Endothelial cell (in vitro differentiated cells): ENCODE results near the gene MRPS31. TPM values are rescaled to one million over a fixed set of nuclear protein-coding genes. Genes with fewer than 3 reads are reported as not detected.
A peak's percentile ranks its signal among the peaks of the same experiment; 100 is the strongest.

ENCODE experiments used
- DNase-seq: peaks from one replicate; pipeline ENCODE4 v3.0.0; 2021; ENCODE audit warnings: low spot score
- H3K27ac Mint-ChIP-seq: one replicate; pipeline ENCODE4 v1.8.0; 2021; ENCODE audit warnings: mixed read lengths, inconsistent platforms; ENCODE audit not compliant: unreplicated experiment
- H3K27me3 Mint-ChIP-seq: one replicate; pipeline ENCODE4 v1.8.0; 2021; ENCODE audit warnings: mild to moderate bottlenecking, moderate library complexity, mixed read lengths, inconsistent platforms; ENCODE audit not compliant: unreplicated experiment
- H3K36me3 Mint-ChIP-seq: one replicate; pipeline ENCODE4 v1.8.0; 2021; ENCODE audit warnings: mild to moderate bottlenecking, low read depth, mixed read lengths, inconsistent platforms; ENCODE audit not compliant: unreplicated experiment
- H3K4me1 Mint-ChIP-seq: one replicate; pipeline ENCODE4 v1.8.0; 2021; ENCODE audit warnings: mild to moderate bottlenecking, mixed read lengths, inconsistent platforms; ENCODE audit not compliant: unreplicated experiment
- H3K4me3 Mint-ChIP-seq: one replicate; pipeline ENCODE4 v1.8.0; 2021; ENCODE audit warnings: mild to moderate bottlenecking, mixed read lengths, inconsistent platforms; ENCODE audit not compliant: unreplicated experiment
- H3K9me3 Mint-ChIP-seq: one replicate; pipeline ENCODE4 v1.8.0; 2021; ENCODE audit warnings: mixed read lengths, inconsistent platforms; ENCODE audit not compliant: unreplicated experiment
- microRNA-seq: library from miRNA; unstranded; fragments of <30 nt; microRNA quantifications from one replicate; pipeline ENCODE4, GENCODE V29; 2020; ENCODE audit not compliant: unreplicated experiment
- total RNA-seq: library from RNA; stranded (reverse); fragmentation: NEBNext Ultra II Directional; extraction: Animal tissue kit (Norgen Biotek cat#: 25700); gene quantifications from one replicate; pipeline ENCODE4 v1.2.1, GENCODE V29; 2021; ENCODE audit not compliant: unreplicated experiment
- TF ChIP-seq, protein P1 (sequence below): fragments of 200-600 bp; sonication (generic); IDR thresholded peaks from one replicate; pipeline ENCODE4 v1.5.0; 2021; ENCODE audit warnings: antibody characterized with exemption; ENCODE audit not compliant: unreplicated experiment

MRPS31 gene
- total RNA-seq, 1 donor from 2014 or later, result 16.7 TPM

DNA sequence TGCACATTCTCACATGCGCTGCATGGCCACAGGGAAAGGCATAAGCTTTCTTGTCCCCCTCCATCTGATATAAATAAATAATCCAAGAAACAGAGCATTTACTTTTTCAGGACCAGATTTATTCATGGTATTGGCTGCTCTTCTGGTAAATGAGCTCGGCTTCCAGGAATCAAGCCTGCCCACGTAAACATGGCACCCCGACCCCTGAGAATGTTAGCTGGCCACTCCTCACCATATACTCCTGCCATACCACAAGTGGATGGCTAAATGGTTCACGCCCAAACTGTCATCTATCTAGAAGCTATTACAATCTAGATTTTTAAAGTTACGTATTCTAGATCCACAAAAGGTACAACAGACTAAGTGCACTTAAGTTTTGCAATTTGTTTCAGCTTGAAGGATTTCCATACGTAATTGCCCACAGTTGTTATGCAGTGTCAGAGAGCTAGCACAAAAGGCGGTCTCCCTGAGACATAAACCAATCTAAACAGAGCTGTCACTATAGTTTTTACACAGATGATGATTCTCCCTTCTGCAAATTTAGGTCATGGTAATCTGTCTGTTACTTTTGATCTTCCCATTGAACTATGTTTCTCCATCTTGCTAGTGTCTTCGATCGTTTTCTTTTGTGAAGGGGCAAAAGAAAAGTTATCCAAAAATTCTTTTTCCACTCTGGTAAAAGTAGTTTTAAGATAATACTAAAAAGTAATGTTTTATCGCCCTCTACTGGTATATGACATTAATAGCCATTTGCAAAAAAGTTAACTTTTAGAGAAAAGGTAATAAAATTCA lies 88.3 kb downstream of the MRPS31 start:
- no peak for DNase-seq
- H3K36me3 Mint-ChIP-seq, result no peaks in the 10 kb centered on the region
- TF ChIP-seq, protein P1, sequence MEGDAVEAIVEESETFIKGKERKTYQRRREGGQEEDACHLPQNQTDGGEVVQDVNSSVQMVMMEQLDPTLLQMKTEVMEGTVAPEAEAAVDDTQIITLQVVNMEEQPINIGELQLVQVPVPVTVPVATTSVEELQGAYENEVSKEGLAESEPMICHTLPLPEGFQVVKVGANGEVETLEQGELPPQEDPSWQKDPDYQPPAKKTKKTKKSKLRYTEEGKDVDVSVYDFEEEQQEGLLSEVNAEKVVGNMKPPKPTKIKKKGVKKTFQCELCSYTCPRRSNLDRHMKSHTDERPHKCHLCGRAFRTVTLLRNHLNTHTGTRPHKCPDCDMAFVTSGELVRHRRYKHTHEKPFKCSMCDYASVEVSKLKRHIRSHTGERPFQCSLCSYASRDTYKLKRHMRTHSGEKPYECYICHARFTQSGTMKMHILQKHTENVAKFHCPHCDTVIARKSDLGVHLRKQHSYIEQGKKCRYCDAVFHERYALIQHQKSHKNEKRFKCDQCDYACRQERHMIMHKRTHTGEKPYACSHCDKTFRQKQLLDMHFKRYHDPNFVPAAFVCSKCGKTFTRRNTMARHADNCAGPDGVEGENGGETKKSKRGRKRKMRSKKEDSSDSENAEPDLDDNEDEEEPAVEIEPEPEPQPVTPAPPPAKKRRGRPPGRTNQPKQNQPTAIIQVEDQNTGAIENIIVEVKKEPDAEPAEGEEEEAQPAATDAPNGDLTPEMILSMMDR, result peak; percentile 86
- H3K27me3 Mint-ChIP-seq, result no peaks in the 10 kb centered on the region
- H3K9me3 Mint-ChIP-seq, result no peaks in the 10 kb centered on the region
- H3K27ac Mint-ChIP-seq, result no peak overlapping the region
- H3K4me1 Mint-ChIP-seq, result peaks cover 8% of the 10 kb centered on the region
- H3K4me3 Mint-ChIP-seq, result no peak overlapping the region

- Mint-ChIP-seq H3K4me3 (peak overlapping the region; percentile 61), H3K27ac (no peak overlapping the region), H3K36me3 (no peaks in the 10 kb centered on the region), H3K9me3 (no peaks in the 10 kb centered on the region), H3K4me1 (peaks cover 8% of the 10 kb centered on the region), H3K27me3 (peaks cover 1% of the 10 kb centered on the region)
- TF ChIP-seq, protein P1, result no peak
- no peak for DNase-seq
Measured at GRCh38 chr13:40681341-40682146, 89.4 kb downstream of the MRPS31 start.

- Mint-ChIP-seq H3K27me3 (peaks cover 1% of the 10 kb centered on the region), H3K4me3 (no peak overlapping the region), H3K27ac (no peak overlapping the region), H3K9me3 (no peaks in the 10 kb centered on the region), H3K4me1 (peaks cover 8% of the 10 kb centered on the region), H3K36me3 (no peaks in the 10 kb centered on the region)
- TF ChIP-seq, protein P1, result no peak
- no peak for DNase-seq
Measured at GRCh38 chr13:40680659-40681323, 90.2 kb downstream of the MRPS31 start.

- TF ChIP-seq, protein P1, result no peak
- Mint-ChIP-seq H3K4me3 (no peak overlapping the region), H3K4me1 (peaks cover 8% of the 10 kb centered on the region)
Measured at GRCh38 chr13:40679480-40679985, 91.5 kb downstream of the MRPS31 start.

More at GRCh38 chr13:40679480-40679985, 91.5 kb downstream of the MRPS31 start:
- H3K27me3 Mint-ChIP-seq, result peaks cover 1% of the 10 kb centered on the region
- no peaks in the 10 kb centered on the region for H3K36me3 Mint-ChIP-seq
- no peak for DNase-seq
- no peak overlapping the region for H3K27ac Mint-ChIP-seq
- H3K9me3 Mint-ChIP-seq, result no peaks in the 10 kb centered on the region

Small RNA genes within 50 kb of the gene (microRNA-seq; reads per million reads assigned to microRNA genes)
- not detected for gene MIR320D1
- gene MIR621, result not detected

Other genes starting within 250 kb of the MRPS31 start
- 65.8 TPM for gene FOXO1, start 104.5 kb downstream of the MRPS31 start, total RNA-seq
- 7.6 TPM for gene SLC25A15, start 18.4 kb upstream of the MRPS31 start, total RNA-seq
- gene ELF1, start 248.1 kb upstream of the MRPS31 start, total RNA-seq, result 46.0 TPM